HepG2 (cell line): Measurements from ENCODE around the gene PPHLN1. TPM values are rescaled to one million over a fixed set of nuclear protein-coding genes. Genes with fewer than 3 reads are reported as not detected.

Experiments
- ATAC-seq: fragments of 200-7000 bp; cut with Tn5 transposase; 3 replicates; pipeline ENCODE4 v1.9.1; 2020; ENCODE audit warnings: mild to moderate bottlenecking, moderate library complexity
- BruUV-seq: library from RNA; stranded (reverse); fragments of 400-500 nt; replicated peaks from 2 replicates; lab custom pipeline; 2021; lab: Mats Ljungman, UMichigan
- CTCF ChIA-PET: fragments of 300-600 bp; formaldehyde crosslinking; extraction: SDS; loops from one replicate; lab custom pipeline; 2021; ENCODE audit warnings: low total read pairs, inconsistent platforms, low intra/inter-chr PET ratio; lab: Yijun Ruan, JAX
- POLR2A ChIA-PET: fragments of 350-600 bp; sonication (Branson Sonifier 250); formaldehyde crosslinking; loops from one replicate; lab custom pipeline; 2020; ENCODE audit warnings: antibody characterized with exemption, inconsistent platforms; lab: Yijun Ruan, JAX
- DNase-seq: peaks from one replicate; pipeline ENCODE4 v3.0.0-alpha.2; 2015; ENCODE audit warnings: low spot score
- FAIRE-seq: peaks from 3 replicates; lab custom pipeline; 2011; peaks lifted over from hg19 to GRCh38; lab: Jason Lieb, UNC
- H2AFZ ChIP-seq: one replicate; pipeline ENCODE4 v1.6.1; 2011; ENCODE audit warnings: low read length, inconsistent platforms
- H3K27ac ChIP-seq: fragments of 300-600 bp; 3 replicates; pipeline ENCODE4 v1.8.0; 2011; ENCODE audit warnings: mixed run types, mild to moderate bottlenecking, mixed read lengths, low read length, inconsistent platforms; ENCODE audit not compliant: insufficient read depth; ENCODE audit errors: extremely low read length
- H3K27me3 ChIP-seq, 2 experiments: fragments of 200-600 bp in 1 of 2; 2 replicates in 1 of 2; 3 replicates in 1 of 2; pipeline versions ENCODE4 v1.6.0 to v1.8.0; 2011; ENCODE audit warnings: low read length in 2 of 2, mild to moderate bottlenecking in 2 of 2, moderate library complexity in 2 of 2, inconsistent platforms in 1 of 2; ENCODE audit not compliant: insufficient read depth in 2 of 2, control insufficient read depth in 1 of 2
- H3K36me3 ChIP-seq, 2 experiments: fragments of 200-600 bp in 1 of 2; replicated peaks in 1 of 2; 2 replicates in 1 of 2; 3 replicates in 1 of 2; pipeline versions ENCODE4 v1.5.1 to v1.8.0; 2011; ENCODE audit warnings: low read length in 2 of 2, inconsistent platforms in 1 of 2; ENCODE audit not compliant: insufficient read depth in 2 of 2, control insufficient read depth in 1 of 2
- H3K4me1 ChIP-seq: 2 replicates; pipeline ENCODE4 v1.5.1; 2012; ENCODE audit warnings: low read length, inconsistent platforms; ENCODE audit not compliant: insufficient read depth
- H3K4me2 ChIP-seq: 2 replicates; pipeline ENCODE4 v1.6.0; 2011; ENCODE audit warnings: low read depth, low read length, inconsistent platforms
- H3K4me3 ChIP-seq, 3 experiments: fragments of 200-600 bp in 1 of 3; sonication (generic), shearing (Covaris generic) in 1 of 3; replicated peaks in 1 of 3; 2 replicates each; pipeline ENCODE4 v1.5.1; 2011 to 2016; ENCODE audit warnings: low read length in 3 of 3, inconsistent platforms in 2 of 3, low read depth in 2 of 3, mild to moderate bottlenecking in 2 of 3, control low read depth in 1 of 3, mixed read lengths in 1 of 3; ENCODE audit not compliant: insufficient read depth in 1 of 3
- H3K79me2 ChIP-seq: one replicate; pipeline ENCODE4 v1.6.1; 2011; ENCODE audit warnings: low read length, inconsistent platforms; ENCODE audit not compliant: insufficient read depth
- H3K9ac ChIP-seq: 2 replicates; pipeline ENCODE4 v1.6.0; 2011; ENCODE audit warnings: mild to moderate bottlenecking, low read depth, low read length, inconsistent platforms; ENCODE audit not compliant: insufficient read depth
- H3K9me3 ChIP-seq: 2 replicates; pipeline ENCODE4 v1.5.1; 2012; ENCODE audit warnings: mild to moderate bottlenecking, low read length
- H4K20me1 ChIP-seq: 2 replicates; pipeline ENCODE4 v1.6.0; 2011; ENCODE audit warnings: inconsistent platforms, mild to moderate bottlenecking, low read length, moderate library complexity; ENCODE audit not compliant: insufficient read depth
- AGO2 ChIP-seq: fragments of 200-400 bp; formaldehyde crosslinking; optimal IDR thresholded peaks from 2 replicates; pipeline ENCODE3; 2017; ENCODE audit warnings: mild to moderate bottlenecking, low read depth, low read length, moderate library complexity
- ASH2L ChIP-seq: fragments of 300-600, 200-600 bp; sonication (generic); IDR thresholded peaks from 2 replicates; pipeline ENCODE4 v1.7.0; 2017; ENCODE audit warnings: low read depth, mild to moderate bottlenecking, moderate library complexity, mixed read lengths, low read length; ENCODE audit not compliant: insufficient read length
- CBFB ChIP-seq: sonication (generic); formaldehyde crosslinking; IDR thresholded peaks from 2 replicates; pipeline ENCODE4 v1.4.0; 2020; ENCODE audit warnings: missing genetic modification reagents
- CBX5 ChIP-seq: sonication (generic); formaldehyde crosslinking; IDR thresholded peaks from 2 replicates; pipeline ENCODE4 v1.4.0; 2020; ENCODE audit warnings: missing genetic modification reagents, borderline replicate concordance
- GATAD2A ChIP-seq: IDR thresholded peaks from 2 replicates; pipeline ENCODE4 v1.6.1; 2016
- HMGA1 ChIP-seq: sonication (generic); formaldehyde crosslinking; conservative IDR thresholded peaks from 2 replicates; pipeline ENCODE4 v1.4.0; 2020; ENCODE audit warnings: missing genetic modification reagents
- KAT2B ChIP-seq: fragments of 150-350 bp; IDR thresholded peaks from 2 replicates; pipeline ENCODE4 v1.6.1; 2014; ENCODE audit warnings: low read depth, low read length, borderline replicate concordance
- MED13 ChIP-seq: sonication (generic); formaldehyde crosslinking; IDR thresholded peaks from 2 replicates; pipeline ENCODE4 v1.5.0; 2020; ENCODE audit warnings: missing genetic modification reagents
- NFATC3 ChIP-seq: sonication (generic); formaldehyde crosslinking; IDR thresholded peaks from 2 replicates; pipeline ENCODE4 v1.5.1; 2020; ENCODE audit warnings: mild to moderate bottlenecking, missing genetic modification reagents
- NR2C2 ChIP-seq: sonication (generic); formaldehyde crosslinking; IDR thresholded peaks from 2 replicates; pipeline ENCODE4 v1.4.0; 2020; ENCODE audit warnings: missing genetic modification reagents, mild to moderate bottlenecking, moderate library complexity, borderline replicate concordance
- RAD51 ChIP-seq: fragments of 450-650 bp; IDR thresholded peaks from 2 replicates; pipeline ENCODE4 v1.6.1; 2016; ENCODE audit warnings: borderline replicate concordance
- SETDB1 ChIP-seq: sonication (generic); formaldehyde crosslinking; IDR thresholded peaks from 2 replicates; pipeline ENCODE4 v1.5.1; 2020; ENCODE audit warnings: missing genetic modification reagents, mild to moderate bottlenecking, borderline replicate concordance
- SIX4 ChIP-seq: sonication (generic); formaldehyde crosslinking; IDR thresholded peaks from 2 replicates; pipeline ENCODE4 v1.4.0; 2020; ENCODE audit warnings: missing genetic modification reagents
- SMAD9 ChIP-seq: sonication (generic); formaldehyde crosslinking; IDR thresholded peaks from 2 replicates; pipeline ENCODE4 v1.5.1; 2020; ENCODE audit warnings: mild to moderate bottlenecking, missing genetic modification reagents
- TAF15 ChIP-seq: fragments of 200-400 bp; formaldehyde crosslinking; IDR thresholded peaks from one replicate; pipeline ENCODE4 v1.6.1; 2018; ENCODE audit warnings: mild to moderate bottlenecking, low read depth, low read length; ENCODE audit not compliant: poor library complexity, severe bottlenecking
- THYN1 ChIP-seq: sonication (generic); formaldehyde crosslinking; IDR thresholded peaks from 2 replicates; pipeline ENCODE4 v1.8.1; 2023; ENCODE audit warnings: low read depth, mild to moderate bottlenecking, moderate library complexity, missing genetic modification reagents, borderline replicate concordance
- U2AF1 ChIP-seq: fragments of 200-400 bp; formaldehyde crosslinking; optimal IDR thresholded peaks from 2 replicates; pipeline ENCODE3; 2017; ENCODE audit warnings: mild to moderate bottlenecking, low read depth, low read length
- ZFP90 ChIP-seq: sonication (generic); formaldehyde crosslinking; IDR thresholded peaks from 2 replicates; pipeline ENCODE4 v1.8.0; 2022; ENCODE audit warnings: missing genetic modification reagents, mild to moderate bottlenecking, inconsistent platforms, borderline replicate concordance
- ZNF317 ChIP-seq: sonication (generic); formaldehyde crosslinking; IDR thresholded peaks from 2 replicates; pipeline ENCODE4 v1.5.0; 2020; ENCODE audit warnings: mild to moderate bottlenecking, missing genetic modification reagents
- ZNF484 ChIP-seq: sonication (generic); formaldehyde crosslinking; IDR thresholded peaks from 2 replicates; pipeline ENCODE4 v1.5.1; 2020; ENCODE audit warnings: mild to moderate bottlenecking, low read depth, missing genetic modification reagents, borderline replicate concordance
- ZNF7 ChIP-seq: IDR thresholded peaks from 2 replicates; pipeline ENCODE4 v1.6.1; 2016; ENCODE audit warnings: missing biosample characterization, missing genetic modification reagents
- WGBS: methylation state at CpG from one replicate; pipeline ENCODE4 v1.1.6; 2017; ENCODE audit warnings: low lambda C conversion rate; 5-methylcytosine and 5-hydroxymethylcytosine counted together
- in situ Hi-C: cut with HindIII; loops from 2 replicates; pipeline ENCODE4 v1.10.0; 2017; ENCODE audit warnings: low pct_unique_long_range_greater_than_20kb; ENCODE audit not compliant: extremely low pct_ligation_motif_present
- intact Hi-C: fragments of 100-400 bp; cut with micrococcal nuclease; formaldehyde crosslinking; loops from one replicate; pipeline ENCODE4 v1.10.0; 2022; ENCODE audit not compliant: unreplicated experiment
- polyA plus RNA-seq, 8 experiments: library from polyadenylated mRNA; depleted of rRNA in 3 of 8; stranded (reverse) in 7 of 8; unstranded in 1 of 8; fragments of >200 nt; fragmentation: Illumina TruSeq in 4 of 8; extraction: Trizol in 4 of 8; gene quantifications; 2 replicates each; pipeline versions ENCODE4 v1.2.1 to v1.2.3, GENCODE V29; 2011 to 2016; ENCODE audit warnings: low read depth in 4 of 8, missing spikeins in 1 of 8, mixed read lengths in 1 of 8; ENCODE audit not compliant: insufficient read depth in 1 of 8
- total RNA-seq, 5 experiments: library from RNA; depleted of rRNA; stranded (reverse); fragments of >200 nt; fragmentation: Illumina TruSeq; extraction: Trizol; gene quantifications; 2 replicates each; pipeline ENCODE4 v1.2.3, GENCODE V29; 2016; ENCODE audit warnings: low read depth in 1 of 5

PPHLN1 gene
- total and polyA plus RNA-seq, 2 of the 13 experiments (the other 11 are each of a cell fraction or from before 2014, with no cell fraction given): 43.4 to 66.0 TPM

DNA sequence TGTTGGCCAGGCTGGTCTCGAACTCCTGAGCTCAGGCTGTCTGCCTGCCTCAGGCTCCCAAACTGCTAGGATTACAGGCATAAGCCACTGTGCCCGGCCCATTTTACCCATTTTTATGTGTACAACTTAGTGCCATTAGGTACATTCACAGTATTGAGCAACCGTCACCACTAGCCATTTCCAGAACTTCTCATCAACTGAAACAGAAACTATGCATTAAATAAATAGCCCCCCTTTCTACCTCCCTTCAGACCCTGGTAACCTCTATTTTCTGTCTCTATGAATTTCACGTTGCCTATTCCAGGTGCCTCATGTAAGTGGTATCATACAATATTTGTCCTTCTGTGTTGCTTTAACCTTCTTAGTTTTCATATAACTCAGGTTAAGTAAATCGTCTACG lies 16.0 kb upstream of the PPHLN1 start (continued):
- TF ChIP-seq ASH2L: no peak
- TF ChIP-seq ZNF7 (CRISPR knock-in tag): no peak
- TF ChIP-seq, all 625 proteins: peak for 0

DNA sequence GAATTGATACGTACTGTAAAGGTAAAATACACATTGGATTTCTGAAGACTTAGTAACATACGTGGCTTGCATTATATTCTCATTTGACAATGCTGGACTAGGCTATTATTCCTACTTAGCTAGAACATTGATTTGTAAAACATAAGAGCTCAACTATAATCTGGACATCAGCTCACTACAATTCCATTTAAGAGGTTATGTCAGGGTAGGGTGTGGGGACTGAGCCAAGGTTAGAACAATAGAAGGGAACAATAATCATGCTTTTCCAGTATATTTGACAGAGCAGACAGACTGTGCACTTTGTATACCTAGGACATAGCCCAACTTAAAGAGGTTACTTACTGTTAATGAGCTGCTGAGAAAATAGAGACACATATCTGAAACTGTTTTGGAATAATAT lies 10.9 kb upstream of the PPHLN1 start:
- peaks cover 2 to 4% of the 10 kb centered on the region in 2 experiments; a peak in 2 of 5 replicates for H3K36me3 ChIP-seq
- ATAC-seq (no peak), FAIRE-seq (no peak), DNase-seq (no peak)
- no peaks in the 10 kb centered on the region for H3K79me2 ChIP-seq
- TF ChIP-seq CBFB (no peak), GATAD2A (CRISPR knock-in tag) (no peak), U2AF1 (no peak), NR2C2 (no peak), SETDB1 (CRISPR knock-in tag) (no peak), SIX4 (CRISPR knock-in tag) (no peak), THYN1 (CRISPR knock-in tag) (no peak), SMAD9 (CRISPR knock-in tag) (no peak), RAD51 (no peak), CBX5 (CRISPR knock-in tag) (no peak), HMGA1 (CRISPR knock-in tag) (no peak), ZNF317 (CRISPR knock-in tag) (no peak), AGO2 (no peak), ZNF484 (CRISPR knock-in tag) (no peak), NFATC3 (CRISPR knock-in tag) (no peak), MED13 (CRISPR knock-in tag) (no peak), KAT2B (no peak), ZFP90 (no peak), TAF15 (no peak)
- H3K9me3 ChIP-seq: no peaks in the 10 kb centered on the region
- H3K4me1 ChIP-seq: no peaks in the 10 kb centered on the region
- BruUV-seq: no TSS peak
- H3K9ac ChIP-seq: no peak overlapping the region
- intact Hi-C loops (no loop called here), in situ Hi-C loops (no loop called here)
- H3K4me2 ChIP-seq: no peak overlapping the region
- H3K4me3 ChIP-seq: no peak overlapping the region
- no peaks in the 10 kb centered on the region for H4K20me1 ChIP-seq
- no peak overlapping the region for H3K27ac ChIP-seq
- no peak overlapping the region for H2AFZ ChIP-seq
- WGBS: 95% methylated on average over 2 of the region's 2 CpGs
- H3K27me3 ChIP-seq: no peaks in the 10 kb centered on the region
- ChIA-PET CTCF (no interaction called here), POLR2A (no interaction called here)
